Colonic mucosa (tissue), 4 donors: ENCODE data around the gene GAD1. TPM values are rescaled to one million over a fixed set of nuclear protein-coding genes. Genes with fewer than 3 reads are reported as not detected.

Source experiments
- DNase-seq: peaks from one replicate; pipeline ENCODE4 v3.0.0-alpha.2; 2020
- H3K27ac ChIP-seq: fragments of 200-600 bp; one replicate; pipeline ENCODE4 v1.8.0; 2021
- H3K27me3 ChIP-seq: fragments of 200-600 bp; one replicate; pipeline ENCODE4 v1.8.0; 2021
- H3K36me3 ChIP-seq: fragments of 200-600 bp; one replicate; pipeline ENCODE4 v1.8.0; 2021
- H3K4me1 ChIP-seq: fragments of 200-600 bp; one replicate; pipeline ENCODE4 v1.8.0; 2021; ENCODE audit warnings: mild to moderate bottlenecking
- H3K4me3 ChIP-seq: fragments of 200-600 bp; one replicate; pipeline ENCODE4 v1.8.0; 2021
- H3K9ac ChIP-seq, 2 donors: one replicate each; pipeline ENCODE4 v1.7.0; 2013; ENCODE audit warnings: control low read depth in 2 of 2, low read depth in 2 of 2, low read length in 2 of 2
- H3K9me3 ChIP-seq: fragments of 200-600 bp; one replicate; pipeline ENCODE4 v1.8.0; 2021
- intact Hi-C: fragments of 100-400 bp; cut with DNase I; formaldehyde crosslinking; loops from one replicate; pipeline ENCODE4 v1.14.1; 2022
- total RNA-seq, 2 donors: library from RNA; stranded (reverse); fragmentation: NEBNext Ultra II Directional in 1 of 2; extraction: Animal tissue kit (Norgen Biotek cat#: 25700) in 1 of 2; gene quantifications; one replicate each; pipeline ENCODE4 v1.2.1, GENCODE V29; 2021
- TF ChIP-seq, protein P1 (sequence below): fragments of 200-600 bp; IDR thresholded peaks from one replicate; pipeline ENCODE4 v1.8.0; 2022; ENCODE audit warnings: antibody characterized with exemption, mild to moderate bottlenecking
- donor health status: healthy.
- donor health status: DM: no; HTN: no; CAD: no.
- donor health status: DM: no; HTN: no; CAD: no.

The GAD1 gene
- total RNA-seq, 2 donors from 2014 or later: 0.10 TPM; not detected in 1

- Histone ChIP-seq H3K9me3 (no peaks in the 10 kb centered on the region), H3K4me1 (peaks cover 17% of the 10 kb centered on the region), H3K36me3 (no peaks in the 10 kb centered on the region), H3K4me3 (peak overlapping the region; percentile 32), H3K27me3 (peaks cover 76% of the 10 kb centered on the region), H3K9ac (no peak overlapping the region), H3K27ac (no peak overlapping the region)
- DNase-seq: peak; percentile 69
- intact Hi-C loops: loop anchor here (5.0 to 10.0 kb wide), 2 partner anchors 331 to 579 kb away; no protein-coding TSS in a partner anchor
- TF ChIP-seq, protein P1, sequence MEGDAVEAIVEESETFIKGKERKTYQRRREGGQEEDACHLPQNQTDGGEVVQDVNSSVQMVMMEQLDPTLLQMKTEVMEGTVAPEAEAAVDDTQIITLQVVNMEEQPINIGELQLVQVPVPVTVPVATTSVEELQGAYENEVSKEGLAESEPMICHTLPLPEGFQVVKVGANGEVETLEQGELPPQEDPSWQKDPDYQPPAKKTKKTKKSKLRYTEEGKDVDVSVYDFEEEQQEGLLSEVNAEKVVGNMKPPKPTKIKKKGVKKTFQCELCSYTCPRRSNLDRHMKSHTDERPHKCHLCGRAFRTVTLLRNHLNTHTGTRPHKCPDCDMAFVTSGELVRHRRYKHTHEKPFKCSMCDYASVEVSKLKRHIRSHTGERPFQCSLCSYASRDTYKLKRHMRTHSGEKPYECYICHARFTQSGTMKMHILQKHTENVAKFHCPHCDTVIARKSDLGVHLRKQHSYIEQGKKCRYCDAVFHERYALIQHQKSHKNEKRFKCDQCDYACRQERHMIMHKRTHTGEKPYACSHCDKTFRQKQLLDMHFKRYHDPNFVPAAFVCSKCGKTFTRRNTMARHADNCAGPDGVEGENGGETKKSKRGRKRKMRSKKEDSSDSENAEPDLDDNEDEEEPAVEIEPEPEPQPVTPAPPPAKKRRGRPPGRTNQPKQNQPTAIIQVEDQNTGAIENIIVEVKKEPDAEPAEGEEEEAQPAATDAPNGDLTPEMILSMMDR: peak; percentile 67
Observed at GRCh38 chr2:170815746-170816503, 762 bp upstream of the GAD1 start.

DNA sequence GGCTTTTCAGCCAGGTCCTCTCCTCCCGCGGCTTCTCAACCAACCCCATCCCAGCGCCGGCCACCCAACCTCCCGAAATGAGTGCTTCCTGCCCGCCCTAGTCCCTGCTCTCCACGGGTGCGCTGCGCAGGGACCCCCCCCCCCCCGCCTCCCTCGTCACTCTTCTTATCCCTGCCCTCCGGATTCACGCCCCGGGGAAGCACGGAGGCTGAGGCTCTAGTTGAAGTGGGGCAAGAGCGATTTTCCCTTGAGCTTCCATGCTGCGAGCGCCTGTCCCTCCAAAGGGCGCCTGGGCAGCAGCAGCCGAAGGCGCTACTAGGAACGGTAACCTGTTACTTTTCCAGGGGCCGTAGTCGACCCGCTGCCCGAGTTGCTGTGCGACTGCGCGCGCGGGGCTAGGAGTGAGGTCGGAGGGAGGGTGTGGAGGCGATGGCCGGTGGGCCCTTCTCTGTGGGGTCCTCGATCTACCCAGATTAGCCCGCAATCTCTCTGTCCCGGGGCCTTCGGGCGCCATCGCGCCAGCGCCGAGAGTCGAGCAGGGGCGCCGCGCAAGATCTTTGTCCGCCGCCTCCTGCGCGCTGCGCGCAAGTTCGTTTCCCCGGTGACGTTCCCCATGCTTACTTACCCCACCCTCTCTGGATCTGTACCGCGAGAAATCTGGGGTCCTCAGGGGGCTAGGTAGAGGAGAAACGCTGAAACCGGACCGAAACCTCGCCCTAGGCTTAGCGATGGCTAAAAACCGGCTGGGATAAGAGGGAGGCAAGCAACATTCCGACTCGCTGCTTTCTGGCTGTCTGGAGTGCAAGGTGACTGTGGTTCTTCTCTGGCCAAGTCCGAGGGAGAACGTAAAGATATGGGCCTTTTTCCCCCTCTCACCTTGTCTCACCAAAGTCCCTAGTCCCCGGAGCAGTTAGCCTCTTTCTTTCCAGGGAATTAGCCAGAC, 677 bp downstream of the GAD1 start:
- no peak for DNase-seq
- no peaks in the 10 kb centered on the region for H3K36me3 ChIP-seq
- no peak overlapping the region for H3K27ac ChIP-seq
- H3K4me1 ChIP-seq: peaks cover 17% of the 10 kb centered on the region
- TF ChIP-seq, protein P1: no peak
- H3K9me3 ChIP-seq: no peaks in the 10 kb centered on the region
- H3K4me3 ChIP-seq: peak overlapping the region; percentile 32
- peaks cover 91% of the 10 kb centered on the region for H3K27me3 ChIP-seq
- H3K9ac ChIP-seq: no peak overlapping the region
- intact Hi-C loops: loop anchor here (5.0 to 10.0 kb wide), 2 partner anchors 333 to 580 kb away; no protein-coding TSS in a partner anchor

DNA sequence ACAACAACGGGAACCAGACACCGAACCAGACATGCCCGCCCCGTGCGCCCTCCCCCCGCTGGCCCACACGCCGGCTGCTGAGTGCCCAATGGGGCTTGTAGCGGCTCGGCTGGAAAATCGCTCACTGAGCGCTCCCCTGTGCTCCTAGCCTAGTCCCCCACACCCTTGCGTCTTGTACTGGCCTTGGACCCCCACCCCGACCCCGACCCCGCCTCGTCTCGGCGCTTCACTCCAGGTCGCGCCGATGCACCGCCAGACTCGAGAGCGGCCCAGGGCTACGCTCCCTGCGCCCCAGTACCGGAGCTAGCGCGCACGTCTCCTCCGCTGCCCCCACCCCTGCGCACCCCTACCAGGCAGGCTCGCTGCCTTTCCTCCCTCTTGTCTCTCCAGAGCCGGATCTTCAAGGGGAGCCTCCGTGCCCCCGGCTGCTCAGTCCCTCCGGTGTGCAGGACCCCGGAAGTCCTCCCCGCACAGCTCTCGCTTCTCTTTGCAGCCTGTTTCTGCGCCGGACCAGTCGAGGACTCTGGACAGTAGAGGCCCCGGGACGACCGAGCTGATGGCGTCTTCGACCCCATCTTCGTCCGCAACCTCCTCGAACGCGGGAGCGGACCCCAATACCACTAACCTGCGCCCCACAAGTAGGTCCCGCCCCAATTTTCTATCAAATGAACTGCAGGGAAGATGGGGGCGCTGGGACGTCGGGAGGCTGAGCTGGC, 1.5 kb downstream of the GAD1 start:
- H3K4me1 ChIP-seq: peaks cover 17% of the 10 kb centered on the region

DNA sequence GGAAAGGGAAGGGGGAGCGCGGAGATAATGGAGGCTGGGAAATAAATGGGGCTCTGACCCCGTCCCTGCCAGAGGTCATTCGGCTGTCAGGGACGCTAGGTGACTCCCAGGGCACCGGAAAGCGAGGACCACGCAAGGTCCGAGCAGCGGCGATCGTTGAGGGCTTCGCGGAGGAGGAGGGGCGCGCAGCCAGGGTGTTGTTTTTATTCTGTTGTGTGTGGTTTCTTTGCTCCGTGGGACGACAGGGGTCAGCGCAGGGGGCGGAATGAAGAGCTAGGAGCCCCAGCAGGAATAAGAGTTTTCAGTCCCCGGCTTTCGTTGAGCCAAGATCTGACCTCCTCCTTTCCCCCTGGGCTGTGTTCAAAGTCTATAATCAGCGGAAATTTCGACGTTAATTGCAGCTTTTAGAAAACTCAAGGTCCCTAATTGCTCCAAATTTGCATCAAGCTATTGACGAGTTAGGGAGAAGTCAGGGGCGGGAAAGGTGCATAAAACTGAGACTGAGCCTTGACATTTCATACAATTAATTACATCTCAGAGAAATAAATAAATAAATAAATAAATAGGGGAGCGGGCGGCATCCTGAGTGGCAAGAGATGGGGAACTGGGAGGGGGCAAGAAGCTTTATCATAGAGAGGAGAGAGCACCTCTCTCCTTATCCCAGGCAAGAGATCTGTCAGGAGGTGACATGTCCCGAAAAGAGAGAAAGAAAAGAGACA, 2.2 kb downstream of the GAD1 start:
- no peak overlapping the region for H3K27ac ChIP-seq
- TF ChIP-seq, protein P1: no peak
- intact Hi-C loops: loop anchor here (5.0 to 10.0 kb wide), 2 partner anchors 334 to 582 kb away; no protein-coding TSS in a partner anchor
- peaks cover 17% of the 10 kb centered on the region for H3K4me1 ChIP-seq
- no peaks in the 10 kb centered on the region for H3K9me3 ChIP-seq
- DNase-seq: no peak
- no peaks in the 10 kb centered on the region for H3K36me3 ChIP-seq
- no peak overlapping the region for H3K9ac ChIP-seq
- no peak overlapping the region for H3K4me3 ChIP-seq
- peaks cover 93% of the 10 kb centered on the region for H3K27me3 ChIP-seq

More for the DNA sequence above, 1.5 kb downstream of the GAD1 start:
- DNase-seq: no peak
- intact Hi-C loops: loop anchor here (5.0 to 10.0 kb wide), 2 partner anchors 333 to 581 kb away; no protein-coding TSS in a partner anchor
- H3K4me3 ChIP-seq: peak overlapping the region; percentile 32
- TF ChIP-seq, protein P1: no peak
- no peaks in the 10 kb centered on the region for H3K9me3 ChIP-seq
- H3K9ac ChIP-seq: no peak overlapping the region
- peaks cover 93% of the 10 kb centered on the region for H3K27me3 ChIP-seq
- no peak overlapping the region for H3K27ac ChIP-seq
- H3K36me3 ChIP-seq: no peaks in the 10 kb centered on the region
